H1 (cell line): ENCODE results near the gene SUPT20HL1. TPM values are rescaled to one million over a fixed set of nuclear protein-coding genes. Genes with fewer than 3 reads are reported as not detected.

ENCODE experiments used
- CTCF ChIA-PET: fragments of 300-600 bp; sonication (Branson Sonifier 250); formaldehyde crosslinking; loops from one replicate; lab custom pipeline; 2021; ENCODE audit not compliant: partially characterized antibody; lab: Charles Lee
- POLR2A ChIA-PET: fragments of 300-600 bp; sonication (Branson Sonifier 250); formaldehyde crosslinking; loops from one replicate; lab custom pipeline; 2021; ENCODE audit warnings: inconsistent platforms; ENCODE audit not compliant: partially characterized antibody; lab: Charles Lee
- DNase-seq, 2 experiments: peaks; one replicate each; pipeline versions ENCODE4 v3.0.0 to v3.0.0-alpha.2; 2010 to 2022; ENCODE audit warnings: low spot score in 2 of 2, low read depth in 1 of 2, mixed read lengths in 1 of 2
- FAIRE-seq: peaks from 2 replicates; lab custom pipeline; 2011; peaks lifted over from hg19 to GRCh38; lab: Jason Lieb, UNC
- H2AFZ ChIP-seq: 2 replicates; pipeline ENCODE4 v1.8.1; 2012; ENCODE audit warnings: low read length, inconsistent platforms
- H2AK5ac ChIP-seq: 2 replicates; pipeline ENCODE4 v1.6.1; 2013; ENCODE audit warnings: low read depth, low read length
- H2BK120ac ChIP-seq: replicated peaks from 2 replicates; pipeline ENCODE3; 2013; ENCODE audit warnings: low read depth, low read length, inconsistent platforms
- H2BK12ac ChIP-seq: 2 replicates; pipeline ENCODE4 v1.6.1; 2013; ENCODE audit warnings: low read depth, low read length
- H2BK15ac ChIP-seq: 2 replicates; pipeline ENCODE4 v1.6.1; 2013; ENCODE audit warnings: low read length
- H2BK20ac ChIP-seq: 2 replicates; pipeline ENCODE4 v1.6.1; 2013; ENCODE audit warnings: low read length
- H2BK5ac ChIP-seq: 2 replicates; pipeline ENCODE4 v1.6.1; 2013; ENCODE audit warnings: low read depth, low read length
- H3K14ac ChIP-seq: 2 replicates; pipeline ENCODE4 v1.6.1; 2013; ENCODE audit warnings: inconsistent platforms; ENCODE audit not compliant: insufficient read length
- H3K18ac ChIP-seq: 2 replicates; pipeline ENCODE4 v1.6.1; 2013; ENCODE audit warnings: low read length; ENCODE audit errors: extremely low read depth
- H3K23ac ChIP-seq: 2 replicates; pipeline ENCODE4 v1.6.1; 2013; ENCODE audit warnings: inconsistent platforms; ENCODE audit not compliant: insufficient read length
- H3K23me2 ChIP-seq: 2 replicates; pipeline ENCODE4 v1.6.1; 2013; ENCODE audit warnings: low read depth, low read length
- H3K27ac ChIP-seq: 2 replicates; pipeline ENCODE4 v1.6.1; 2011; ENCODE audit warnings: low read depth, low read length, inconsistent platforms
- H3K27me3 ChIP-seq, 4 experiments: replicated peaks in 1 of 4; 1 replicate in 1 of 4; 2 replicates in 3 of 4; pipeline versions ENCODE4 v1.6.1 to v1.8.1; 2011 to 2013; ENCODE audit warnings: low read length in 3 of 4, mild to moderate bottlenecking in 3 of 4, inconsistent platforms in 2 of 4, mixed read lengths in 2 of 4, moderate library complexity in 1 of 4; ENCODE audit not compliant: control insufficient read depth in 3 of 4, insufficient read depth in 3 of 4; ENCODE audit errors: extremely low read depth in 1 of 4
- H3K36me3 ChIP-seq, 4 experiments: 2 replicates each; pipeline versions ENCODE4 v1.6.1 to v1.8.1; 2011 to 2013; ENCODE audit warnings: mild to moderate bottlenecking in 4 of 4, low read length in 3 of 4, moderate library complexity in 2 of 4, control low read depth in 1 of 4, inconsistent platforms in 1 of 4; ENCODE audit not compliant: insufficient read depth in 4 of 4, control insufficient read depth in 2 of 4
- H3K4ac ChIP-seq: replicated peaks from 2 replicates; pipeline ENCODE3; 2013; ENCODE audit warnings: low read length, low read depth, mixed read lengths, inconsistent platforms; ENCODE audit not compliant: insufficient read length
- H3K4me1 ChIP-seq, 4 experiments: replicated peaks in 1 of 4; 1 replicate in 1 of 4; 2 replicates in 3 of 4; pipeline versions ENCODE4 v1.6.1 to v1.8.1; 2011 to 2013; ENCODE audit warnings: low read length in 3 of 4, inconsistent platforms in 2 of 4, mixed read lengths in 1 of 4; ENCODE audit not compliant: insufficient read depth in 4 of 4, control insufficient read depth in 3 of 4
- H3K4me2 ChIP-seq, 2 experiments: 2 replicates each; pipeline versions ENCODE4 v1.6.1 to v1.8.1; 2011 to 2013; ENCODE audit warnings: low read depth in 2 of 2, low read length in 2 of 2, control low read depth in 1 of 2, inconsistent platforms in 1 of 2, mild to moderate bottlenecking in 1 of 2; ENCODE audit not compliant: insufficient read depth in 1 of 2
- H3K4me3 ChIP-seq, 4 experiments: fragments of 200-600, 300-600 bp in 1 of 4; sonication (generic), shearing (Covaris generic), sonication (Bioruptor Twin) in 1 of 4; 2 replicates each; pipeline versions ENCODE4 v1.5.1 to v1.8.1; 2011 to 2016; ENCODE audit warnings: low read length in 4 of 4, low read depth in 3 of 4, control low read depth in 2 of 4, inconsistent platforms in 2 of 4, mild to moderate bottlenecking in 2 of 4, mixed read lengths in 1 of 4, moderate library complexity in 1 of 4; ENCODE audit not compliant: insufficient read depth in 2 of 4; ENCODE audit errors: extremely low read depth in 1 of 4
- H3K56ac ChIP-seq: replicated peaks from 2 replicates; pipeline ENCODE3; 2013; ENCODE audit warnings: low read depth, mild to moderate bottlenecking, mixed read lengths, low read length, inconsistent platforms; ENCODE audit not compliant: insufficient read length
- H3K79me1 ChIP-seq: 2 replicates; pipeline ENCODE4 v1.6.1; 2013; ENCODE audit warnings: low read depth, low read length, control low read depth
- H3K79me2 ChIP-seq, 2 experiments: 2 replicates each; pipeline versions ENCODE4 v1.6.1 to v1.8.1; 2012 to 2013; ENCODE audit warnings: low read length in 2 of 2, mild to moderate bottlenecking in 2 of 2, inconsistent platforms in 1 of 2; ENCODE audit not compliant: insufficient read depth in 2 of 2, control insufficient read depth in 1 of 2
- H3K9ac ChIP-seq, 4 experiments: replicated peaks in 1 of 4; 1 replicate in 1 of 4; 2 replicates in 3 of 4; pipeline versions ENCODE4 v1.6.1 to v1.8.1; 2011 to 2013; ENCODE audit warnings: low read depth in 3 of 4, low read length in 3 of 4, control low read depth in 2 of 4, mild to moderate bottlenecking in 2 of 4, moderate library complexity in 2 of 4, inconsistent platforms in 1 of 4; ENCODE audit errors: extremely low read depth in 1 of 4
- H3K9me3 ChIP-seq, 2 experiments: 2 replicates each; pipeline versions ENCODE4 v1.6.1 to v1.8.1; 2012 to 2013; ENCODE audit warnings: mild to moderate bottlenecking in 2 of 2, moderate library complexity in 2 of 2, control low read depth in 1 of 2, inconsistent platforms in 1 of 2, low read depth in 1 of 2, low read length in 1 of 2, mixed read lengths in 1 of 2; ENCODE audit not compliant: insufficient read depth in 2 of 2
- H4K20me1 ChIP-seq, 2 experiments: replicated peaks in 1 of 2; 2 replicates each; pipeline versions ENCODE3 to v1.8.1; 2011 to 2013; ENCODE audit warnings: inconsistent platforms in 2 of 2, low read length in 2 of 2, mild to moderate bottlenecking in 1 of 2; ENCODE audit not compliant: insufficient read depth in 2 of 2, control insufficient read depth in 1 of 2
- H4K5ac ChIP-seq: 2 replicates; pipeline ENCODE4 v1.6.1; 2013; ENCODE audit warnings: low read length, low read depth, mixed read lengths, inconsistent platforms; ENCODE audit not compliant: insufficient read length
- H4K8ac ChIP-seq: 2 replicates; pipeline ENCODE4 v1.8.0; 2013; ENCODE audit warnings: mild to moderate bottlenecking, moderate library complexity, low read length, inconsistent platforms; ENCODE audit not compliant: insufficient read depth; ENCODE audit errors: extremely low read depth
- H4K91ac ChIP-seq: replicated peaks from 2 replicates; pipeline ENCODE3; 2013; ENCODE audit warnings: low read length, mixed read lengths, inconsistent platforms; ENCODE audit not compliant: insufficient read length
- ASH2L ChIP-seq: fragments of 200-600, 300-600 bp; sonication (generic); IDR thresholded peaks from one replicate; pipeline ENCODE4 v1.7.1; 2017; ENCODE audit warnings: low read length
- BACH1 ChIP-seq: IDR thresholded peaks from 2 replicates; pipeline ENCODE4 v1.6.1; 2012; ENCODE audit warnings: low read length, improper control_type of control experiment
- CTBP2 ChIP-seq: IDR thresholded peaks from 2 replicates; pipeline ENCODE4 v1.7.0; 2011; ENCODE audit warnings: borderline replicate concordance, mild to moderate bottlenecking, moderate library complexity, mixed read lengths, low read length; ENCODE audit not compliant: insufficient read depth, insufficient read length
- EP300 ChIP-seq, 2 experiments: IDR thresholded peaks; 1 replicate in 1 of 2; 2 replicates in 1 of 2; pipeline ENCODE4 v1.6.1; 2011 to 2012; ENCODE audit warnings: low read depth in 2 of 2, low read length in 2 of 2, mild to moderate bottlenecking in 2 of 2, borderline replicate concordance in 1 of 2, inconsistent platforms in 1 of 2, moderate library complexity in 1 of 2
- FOSL1 ChIP-seq: IDR thresholded peaks from 2 replicates; pipeline ENCODE4 v1.6.1; 2011; ENCODE audit warnings: mild to moderate bottlenecking, low read depth, low read length, moderate library complexity; ENCODE audit not compliant: insufficient read depth
- KDM4A ChIP-seq: IDR thresholded peaks from one replicate; pipeline ENCODE4 v1.7.1; 2012; ENCODE audit warnings: low read depth, mild to moderate bottlenecking, moderate library complexity, low read length, inconsistent platforms; ENCODE audit not compliant: severe bottlenecking
- POLR2A ChIP-seq, 2 experiments: IDR thresholded peaks; 1 replicate in 1 of 2; 2 replicates in 1 of 2; pipeline ENCODE4 v1.6.1; 2011; ENCODE audit warnings: low read depth in 2 of 2, low read length in 2 of 2, mild to moderate bottlenecking in 2 of 2; ENCODE audit errors: control extremely low read depth in 1 of 2
- POU5F1 ChIP-seq: IDR thresholded peaks from 2 replicates; pipeline ENCODE4 v1.6.1; 2011; ENCODE audit warnings: low read depth, mild to moderate bottlenecking, low read length, moderate library complexity
- RAD21 ChIP-seq, 2 experiments: IDR thresholded peaks in 1 of 2; conservative IDR thresholded peaks in 1 of 2; 2 replicates each; pipeline ENCODE4 v1.6.1; 2011; ENCODE audit warnings: low read depth in 2 of 2, low read length in 2 of 2, improper control_type of control experiment in 1 of 2, inconsistent platforms in 1 of 2, mild to moderate bottlenecking in 1 of 2, moderate library complexity in 1 of 2
- RNF2 ChIP-seq: fragments of 200-900, 300-1000 bp; sonication (generic); IDR thresholded peaks from 2 replicates; pipeline ENCODE4 v1.7.1; 2016; ENCODE audit warnings: borderline replicate concordance, low read depth, mild to moderate bottlenecking, antibody characterized with exemption, low read length; ENCODE audit not compliant: poor library complexity, severe bottlenecking; ENCODE audit errors: missing control alignments
- SIN3A ChIP-seq, 2 experiments: IDR thresholded peaks in 1 of 2; conservative IDR thresholded peaks in 1 of 2; 2 replicates each; pipeline ENCODE4 v1.6.1; 2011 to 2012; ENCODE audit warnings: low read length in 2 of 2, improper control_type of control experiment in 1 of 2, low read depth in 1 of 2, mild to moderate bottlenecking in 1 of 2
- SIRT6 ChIP-seq: IDR thresholded peaks from one replicate; pipeline ENCODE4 v1.7.1; 2012; ENCODE audit warnings: low read length, inconsistent platforms
- SP1 ChIP-seq: IDR thresholded peaks from 2 replicates; pipeline ENCODE4 v1.6.1; 2011; ENCODE audit warnings: low read depth, low read length
- TAF7 ChIP-seq: optimal IDR thresholded peaks from 2 replicates; pipeline ENCODE3; 2011; ENCODE audit warnings: low read depth, mild to moderate bottlenecking, inconsistent platforms, low read length, moderate library complexity, borderline replicate concordance
- WGBS, 2 experiments: shearing (Covaris generic) in 1 of 2; methylation state at CpG; one replicate each; pipeline versions ENCODE4 v1.1.6 to v1.1.7; 2013 to 2015; ENCODE audit warnings: low lambda C conversion rate in 2 of 2, mixed read lengths in 2 of 2, inconsistent platforms in 1 of 2, low coverage in 1 of 2, missing lambda C conversion rate in 1 of 2; ENCODE audit not compliant: insufficient replicate concordance in 2 of 2, insufficient coverage in 1 of 2, insufficient read length in 1 of 2; ENCODE audit errors: extremely low coverage in 1 of 2, missing lambda C conversion rate in 1 of 2; 5-methylcytosine and 5-hydroxymethylcytosine counted together
- polyA plus RNA-seq, 7 experiments: library from polyadenylated mRNA; depleted of rRNA in 3 of 7; stranded (reverse) in 5 of 7; unstranded in 2 of 7; fragments of >200 nt in 5 of 7; fragments of 200-250 nt in 2 of 7; gene quantifications; 1 replicate in 5 of 7; 2 replicates in 1 of 7; 4 replicates in 1 of 7; pipeline versions ENCODE4 v1.2.1 to v1.2.3, GENCODE V29; 2011 to 2013; ENCODE audit warnings: missing spikeins in 2 of 7, mixed read lengths in 2 of 7
- total RNA-seq: library from RNA; stranded (reverse); fragmentation: NEBNext Ultra II Directional; extraction: Animal tissue kit (Norgen Biotek cat#: 25700); gene quantifications from 2 replicates; pipeline ENCODE4 v1.2.1, GENCODE V29; 2021

Gene SUPT20HL1
- total and polyA plus RNA-seq, 2 of the 8 experiments (the other 6 are each of a cell fraction or from before 2014, with no cell fraction given): not detected

DNA sequence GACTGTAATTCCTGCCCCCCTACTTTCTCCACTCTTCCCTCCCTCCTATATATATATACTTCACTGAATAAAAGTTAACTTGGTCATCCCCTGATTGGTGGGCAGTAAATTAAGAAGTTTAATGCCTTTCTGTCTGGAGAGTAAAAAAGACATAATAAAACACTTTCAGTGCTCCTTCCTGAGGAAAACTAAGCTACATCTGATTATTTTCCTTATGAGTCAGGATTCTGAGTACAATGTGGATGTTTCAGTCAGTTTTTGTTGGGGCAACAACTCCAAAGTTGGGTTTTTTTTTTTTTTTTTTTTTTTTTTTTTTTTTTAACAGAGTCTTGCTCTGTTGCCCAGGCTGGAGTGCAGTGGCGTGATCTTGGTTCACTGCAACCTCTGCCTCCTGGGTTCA, 24.6 kb upstream of the SUPT20HL1 start:
- Histone ChIP-seq H3K79me1 (no peaks in the 10 kb centered on the region), H4K20me1 (no peaks in the 10 kb centered on the region), H4K5ac (no peak overlapping the region), H3K23me2 (no peaks in the 10 kb centered on the region), H4K91ac (no peak overlapping the region), H3K18ac (no peak overlapping the region), H3K14ac (no peak overlapping the region), H4K8ac (no peak overlapping the region), H2BK5ac (no peak overlapping the region), H3K9me3 (no peaks in the 10 kb centered on the region), H3K4ac (no peak overlapping the region), H3K4me3 (no peak overlapping the region), H3K9ac (no peak overlapping the region), H2BK20ac (no peak overlapping the region), H3K27me3 (no peaks in the 10 kb centered on the region), H3K4me2 (no peak overlapping the region), H3K4me1 (no peaks in the 10 kb centered on the region), H3K27ac (no peak overlapping the region), H2BK15ac (no peak overlapping the region), H2AK5ac (no peak overlapping the region), H3K36me3 (no peaks in the 10 kb centered on the region), H2BK12ac (no peak overlapping the region), H3K56ac (no peak overlapping the region), H3K79me2 (no peaks in the 10 kb centered on the region), H2BK120ac (no peak overlapping the region), H2AFZ (no peak overlapping the region), H3K23ac (no peak overlapping the region)
- no CpG with 5 or more reads among the region's 1 CpG for WGBS, 2 experiments
- POLR2A ChIA-PET: no interaction called here
- FAIRE-seq (no peak), DNase-seq (no peak)
- CTCF ChIA-PET: interaction anchor here (0.9 kb wide), 1 partner anchor 52 kb away, joined by 3 read pairs; no protein-coding TSS in a partner anchor
- TF ChIP-seq SIRT6: no peak
- TF ChIP-seq SIN3A (conservative IDR thresholded peaks at IDR 0.05 in 1 of 2, IDR thresholded peaks at IDR 0.05 in 1 of 2; ENCODE audit: low read depth in 1 of 2, low read length in 2 of 2): no peak
- TF ChIP-seq TAF7: no peak
- TF ChIP-seq RNF2: no peak
- TF ChIP-seq KDM4A: no peak
- TF ChIP-seq BACH1: no peak
- TF ChIP-seq ASH2L: no peak
- TF ChIP-seq CTBP2: no peak
- TF ChIP-seq SP1: no peak
- TF ChIP-seq EP300 (IDR thresholded peaks at IDR 0.05; ENCODE audit: borderline replicate concordance in 1 of 2, low read depth in 2 of 2, low read length in 2 of 2): no peak
- no peak for TF ChIP-seq POLR2A (IDR thresholded peaks at IDR 0.05; ENCODE audit: control extremely low read depth in 1 of 2, low read depth in 2 of 2, low read length in 2 of 2)
- no peak for TF ChIP-seq RAD21 (IDR thresholded peaks at IDR 0.05 in 1 of 2, conservative IDR thresholded peaks at IDR 0.05 in 1 of 2; ENCODE audit: low read depth in 2 of 2, low read length in 2 of 2)
- no peak for TF ChIP-seq FOSL1
- no peak for TF ChIP-seq POU5F1
